Gastroesophageal sphincter (tissue), 4 donors: Measurements from ENCODE around the gene LYSMD4. TPM values are rescaled to one million over a fixed set of nuclear protein-coding genes. Genes with fewer than 3 reads are reported as not detected.
A peak's percentile ranks its signal among the peaks of the same experiment; 100 is the strongest.

Experiments
- ATAC-seq: fragments of 150-250 bp; one replicate; pipeline ENCODE4 v1.9.1; 2016; ENCODE audit warnings: mild to moderate bottlenecking, moderate library complexity
- H3K27ac ChIP-seq, 4 donors: fragments of 200-600 bp; sonication (generic) in 3 of 4; 1 replicate in 3 of 4; 2 replicates in 1 of 4; pipeline ENCODE4 v1.5.1; 2016 to 2019
- H3K27me3 ChIP-seq: fragments of 200-600 bp; sonication (generic); one replicate; pipeline ENCODE4 v1.5.1; 2019
- H3K36me3 ChIP-seq, 2 donors: fragments of 200-600 bp; sonication (generic); one replicate each; pipeline ENCODE4 v1.5.1; 2019; ENCODE audit warnings: control low read depth in 1 of 2
- H3K4me1 ChIP-seq, 3 donors: fragments of 200-600 bp; sonication (generic); 1 replicate in 2 of 3; 2 replicates in 1 of 3; pipeline ENCODE4 v1.5.1; 2016 to 2019; ENCODE audit warnings: control low read depth in 2 of 3
- H3K4me3 ChIP-seq, 2 donors: fragments of 200-600 bp; sonication (generic); one replicate each; pipeline ENCODE4 v1.5.1; 2019; ENCODE audit warnings: mild to moderate bottlenecking in 1 of 2, moderate library complexity in 1 of 2
- H3K9me3 ChIP-seq, 3 donors: fragments of 200-600 bp; sonication (generic); one replicate each; pipeline ENCODE4 v1.5.1; 2017 to 2019; ENCODE audit warnings: control low read depth in 2 of 3
- CTCF ChIP-seq, 4 experiments: fragments of 200-600 bp in 2 of 4; fragments of 450-650 bp in 2 of 4; sonication (generic) in 1 of 4; IDR thresholded peaks; one replicate each; pipeline ENCODE4 v1.5.1; 2017 to 2019; ENCODE audit warnings: antibody characterized with exemption in 4 of 4, mild to moderate bottlenecking in 2 of 4, moderate library complexity in 2 of 4
- EP300 ChIP-seq: sonication (generic); formaldehyde crosslinking; IDR thresholded peaks from one replicate; pipeline ENCODE4 v1.6.1; 2017; ENCODE audit warnings: antibody characterized with exemption, mild to moderate bottlenecking
- POLR2A ChIP-seq, 2 donors: fragments of 450-650 bp; IDR thresholded peaks; one replicate each; pipeline ENCODE4 v1.6.1; 2017; ENCODE audit warnings: antibody characterized with exemption in 2 of 2, mild to moderate bottlenecking in 2 of 2, moderate library complexity in 1 of 2
- POLR2AphosphoS5 ChIP-seq: sonication (generic); formaldehyde crosslinking; IDR thresholded peaks from one replicate; pipeline ENCODE4 v1.6.1; 2017; ENCODE audit warnings: antibody characterized with exemption
- WGBS, 2 donors: methylation state at CpG; one replicate each; pipeline ENCODE4 v1.1.5; 2018; ENCODE audit warnings: low coverage in 1 of 2; 5-methylcytosine and 5-hydroxymethylcytosine counted together
- total RNA-seq, 4 donors: library from RNA; depleted of rRNA; stranded (reverse); fragments of >200 nt; gene quantifications; one replicate each; pipeline ENCODE4 v1.1.0, GENCODE V29; 2016

Gene LYSMD4
- total RNA-seq, 4 donors from 2014 or later = 7.6 to 18.7 (median 13.6) TPM

DNA sequence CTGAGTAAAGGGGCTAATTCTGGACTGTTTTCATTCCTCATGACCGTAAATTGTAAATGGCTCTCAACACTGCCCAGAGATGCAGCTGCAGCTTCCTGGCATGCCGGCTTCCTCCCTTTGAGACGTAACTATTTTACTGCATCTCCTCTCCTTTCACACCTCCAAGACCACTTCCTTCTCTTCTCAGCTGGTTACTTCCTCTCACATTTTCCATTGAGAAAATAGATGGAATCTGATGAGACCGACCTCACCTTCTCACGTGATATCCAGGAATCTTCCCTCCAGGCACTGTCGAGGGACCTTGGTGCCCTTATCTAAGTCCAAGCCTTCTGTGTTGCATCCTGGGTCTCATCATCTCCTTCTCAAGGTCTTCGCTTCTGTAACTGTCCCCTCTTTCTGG lies 12.7 kb downstream of the LYSMD4 start:
- Histone ChIP-seq H3K36me3 (peaks cover 0 to 13% of the 10 kb centered on the region in 2 donors), H3K9me3 (no peaks in the 10 kb centered on the region), H3K27me3 (no peaks in the 10 kb centered on the region), H3K4me3 (no peak overlapping the region), H3K27ac (no peak overlapping the region), H3K4me1 (peaks cover 0 to 34% (median 18%) of the 10 kb centered on the region in 3 donors)
- no peak for ATAC-seq
- WGBS, 2 donors = 74 to 82% methylated on average over 6 to 7 of the region's 7 CpGs
- no peak for TF ChIP-seq POLR2AphosphoS5
- no peak for TF ChIP-seq POLR2A (IDR thresholded peaks at IDR 0.05)
- TF ChIP-seq CTCF (IDR thresholded peaks at IDR 0.05) = no peak
- TF ChIP-seq EP300 = no peak

DNA sequence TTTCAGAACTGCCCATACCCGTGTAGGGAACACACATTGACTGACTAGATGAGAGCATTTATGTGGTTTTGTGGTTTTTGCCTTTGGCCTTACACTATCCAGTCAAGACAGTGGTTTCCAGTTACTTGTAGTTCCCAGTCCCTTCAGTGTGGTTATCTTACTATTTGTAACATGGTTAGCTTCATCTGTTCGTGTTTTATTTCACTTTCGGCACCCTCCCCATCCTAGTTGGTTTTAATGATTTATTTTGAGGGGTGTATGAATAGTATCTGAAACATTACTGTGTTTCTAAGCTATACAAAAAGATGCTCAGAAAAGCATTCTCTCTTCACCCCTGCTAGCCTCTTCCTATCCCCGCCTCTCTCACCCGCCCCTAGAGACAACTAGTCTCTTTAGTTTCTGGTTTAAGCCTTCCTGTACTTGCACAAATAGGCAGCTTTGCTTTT lies 14.1 kb downstream of the LYSMD4 start:
- no peak overlapping the region for H3K27ac ChIP-seq
- H3K4me1 ChIP-seq = peaks cover 0 to 39% (median 18%) of the 10 kb centered on the region in 3 donors
- TF ChIP-seq POLR2AphosphoS5 (no peak), EP300 (no peak), POLR2A (IDR thresholded peaks at IDR 0.05) (no peak), CTCF (IDR thresholded peaks at IDR 0.05) (no peak)
- H3K36me3 ChIP-seq = peaks cover 0 to 12% of the 10 kb centered on the region in 2 donors
- H3K9me3 ChIP-seq = no peaks in the 10 kb centered on the region
- H3K4me3 ChIP-seq = no peak overlapping the region
- H3K27me3 ChIP-seq = no peaks in the 10 kb centered on the region
- 75 to 100% methylated on average over 4 to 5 of the region's 5 CpGs for WGBS, 2 donors
- no peak for ATAC-seq

- Histone ChIP-seq H3K4me3 (no peak overlapping the region), H3K36me3 (peaks cover 0 to 12% of the 10 kb centered on the region in 2 donors), H3K9me3 (no peaks in the 10 kb centered on the region), H3K27ac (peak overlapping the region in 2 of 4 donors; percentile 45 to 69), H3K27me3 (no peaks in the 10 kb centered on the region), H3K4me1 (peaks cover 0 to 39% (median 18%) of the 10 kb centered on the region in 3 donors)
- TF ChIP-seq POLR2AphosphoS5 (no peak), POLR2A (IDR thresholded peaks at IDR 0.05) (no peak), CTCF (IDR thresholded peaks at IDR 0.05) (no peak), EP300 (no peak)
- peak; percentile 49 for ATAC-seq
- WGBS, 2 donors = 43 to 66% methylated on average over 3 to 4 of the region's 4 CpGs
Observed at GRCh38 chr15:99718421-99718820, 14.8 kb downstream of the LYSMD4 start.

DNA sequence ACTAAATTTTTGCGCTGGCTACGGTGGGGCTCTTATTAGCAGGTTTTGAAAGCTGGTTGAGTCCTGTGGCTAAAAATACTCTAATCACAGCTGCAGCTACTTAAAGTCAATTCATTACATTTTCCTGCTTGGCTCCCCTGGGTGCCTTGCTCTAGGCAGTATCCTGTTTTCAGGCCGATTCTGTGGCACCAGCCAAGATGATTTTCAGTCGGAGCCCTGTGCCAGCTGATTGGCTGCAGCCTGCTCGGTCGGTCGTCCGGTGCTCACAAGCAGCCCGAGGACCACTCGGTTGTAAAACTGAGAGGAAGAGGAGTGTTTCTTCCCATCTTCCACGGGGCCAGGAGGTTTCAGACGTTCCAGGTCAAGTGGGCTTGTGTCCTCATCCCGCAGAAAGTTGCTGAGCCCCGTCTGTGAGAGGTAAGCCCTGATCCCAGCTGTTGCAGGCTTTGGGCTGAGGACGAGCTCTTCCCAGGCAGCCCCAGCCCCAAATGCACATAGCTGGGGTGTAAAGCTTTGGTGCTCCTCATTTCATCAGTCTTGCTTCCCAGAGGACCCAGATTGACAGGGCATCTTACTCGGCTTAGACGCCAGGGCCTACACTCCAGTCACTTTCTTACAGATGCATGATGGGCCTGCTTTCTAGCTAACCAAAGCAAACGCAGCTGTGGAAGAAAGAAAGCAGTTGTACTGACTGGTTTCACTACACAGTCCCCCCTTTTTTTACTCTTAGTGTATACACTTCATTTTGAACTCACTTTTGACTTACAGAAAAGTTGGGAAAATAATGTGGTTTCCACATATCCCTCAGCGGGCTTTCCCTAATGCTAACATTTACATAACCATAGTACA lies 15.9 kb downstream of the LYSMD4 start:
- Histone ChIP-seq H3K27ac (peak overlapping the region; percentile 2 to 81 (median 57)), H3K9me3 (no peaks in the 10 kb centered on the region), H3K36me3 (peaks cover 0 to 21% of the 10 kb centered on the region in 2 donors), H3K27me3 (no peaks in the 10 kb centered on the region), H3K4me1 (peaks cover 0 to 39% (median 18%) of the 10 kb centered on the region in 3 donors), H3K4me3 (peak overlapping the region in 1 of 2 donors; percentile 15)
- ATAC-seq = peak; percentile 77
- TF ChIP-seq POLR2A (IDR thresholded peaks at IDR 0.05) = no peak
- TF ChIP-seq EP300 = no peak
- TF ChIP-seq POLR2AphosphoS5 = no peak
- TF ChIP-seq CTCF (IDR thresholded peaks at IDR 0.05) = no peak
- 34 to 41% methylated on average over 6 of the region's 19 CpGs for WGBS, 2 donors
